Measurements from ENCODE around the gene DMBT1.

DMBT1 gene

GRCh38 chr10:122674781-122675180 lies 114.2 kb downstream of the DMBT1 start:
- no peak for DNase-seq

GRCh38 chr10:122675278-122675677 lies 114.7 kb downstream of the DMBT1 start:
- no peak for DNase-seq

GRCh38 chr10:122678266-122678665 lies 117.7 kb downstream of the DMBT1 start:
- no peak for DNase-seq

GRCh38 chr10:122682522-122682921 lies 122.0 kb downstream of the DMBT1 start:
- DNase-seq: no peak

DNA sequence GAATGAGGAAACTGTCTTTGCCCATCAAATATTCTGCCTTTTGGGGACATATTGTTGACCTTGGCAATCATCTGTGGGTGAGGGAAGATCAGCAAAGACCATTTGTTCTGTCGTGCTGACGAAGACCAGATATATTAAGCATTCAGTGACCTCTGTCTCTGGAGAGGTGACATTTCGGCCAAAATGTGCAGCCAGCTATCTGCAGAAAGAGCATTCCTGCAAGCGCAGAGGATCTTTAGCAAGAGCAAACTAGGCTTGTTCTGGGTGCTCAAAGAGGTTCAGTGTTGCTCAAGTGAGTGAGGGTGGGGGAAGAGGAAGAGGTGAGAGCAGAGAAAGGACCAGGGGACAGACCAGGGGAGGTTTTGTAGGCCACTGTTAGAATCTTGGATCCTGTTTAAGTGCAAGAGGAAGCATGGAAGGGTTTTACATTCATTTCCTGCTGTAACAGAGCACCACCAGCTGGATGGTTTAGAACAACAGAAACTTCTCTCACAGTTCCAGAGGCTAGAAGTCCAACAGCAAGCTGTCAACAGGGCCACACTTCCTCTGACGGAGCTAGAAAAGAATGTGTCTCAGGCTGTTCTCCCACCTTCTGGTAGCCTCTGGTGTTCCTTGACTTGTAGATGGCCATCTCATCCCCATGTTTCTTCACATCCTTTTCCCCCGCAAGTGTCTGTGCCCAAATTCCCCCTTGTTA lies 127.9 kb downstream of the DMBT1 start:
- DNase-seq: no peak

DNA sequence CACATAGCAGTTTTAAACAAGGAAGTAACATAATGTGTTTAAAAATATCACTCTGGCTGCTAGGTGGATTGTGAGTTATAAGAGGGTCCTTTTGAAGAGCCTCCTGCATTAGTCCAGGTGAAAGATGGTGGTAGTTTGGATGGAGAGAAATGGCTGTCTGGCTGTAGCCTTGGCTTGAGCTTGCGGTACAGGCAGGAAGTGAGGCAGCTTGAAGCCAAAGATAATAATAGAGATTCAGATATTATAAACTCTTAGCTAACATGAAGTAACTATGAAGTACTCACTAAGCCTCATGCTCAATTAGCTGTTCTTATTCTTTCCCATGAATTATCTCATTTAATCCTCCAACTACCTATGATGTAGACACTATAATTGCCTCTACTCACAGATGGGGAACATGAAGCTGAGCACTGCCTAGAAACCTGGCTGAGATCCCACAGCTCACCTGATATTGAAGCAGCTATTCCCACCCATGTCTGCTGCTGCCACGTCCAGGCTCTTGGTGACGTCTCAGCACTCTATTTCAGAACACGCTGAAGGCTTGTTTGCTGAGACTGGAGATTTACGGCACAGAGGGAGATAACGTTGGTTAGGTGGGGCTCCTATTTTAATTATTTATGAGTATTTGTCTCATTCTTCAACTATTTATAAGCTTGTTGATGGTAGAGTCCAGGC lies 128.7 kb downstream of the DMBT1 start:
- no peak for DNase-seq

DNA sequence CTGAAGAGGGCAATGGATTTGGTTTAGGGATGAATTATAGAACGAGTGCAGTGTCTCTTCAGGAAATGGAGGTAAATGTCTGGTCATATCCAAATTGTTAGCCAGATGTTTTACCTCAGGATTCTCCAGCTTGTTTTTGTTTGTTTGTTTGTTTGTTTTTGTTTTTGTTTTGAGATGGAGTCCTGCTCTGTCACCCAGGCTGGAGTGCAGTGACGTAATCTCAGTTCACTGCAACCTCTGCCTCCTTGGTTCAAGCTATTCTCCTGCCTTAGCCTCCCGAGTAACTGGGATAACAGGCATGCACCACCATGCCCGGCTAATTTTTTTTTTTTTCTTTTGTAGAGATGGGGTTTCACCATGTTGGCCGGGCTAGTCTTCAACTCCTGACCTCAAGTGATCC lies 132.2 kb downstream of the DMBT1 start:
- DNase-seq: no peak
